Measurements from ENCODE around the gene SSU72. TPM values are rescaled to one million over a fixed set of nuclear protein-coding genes. Genes with fewer than 3 reads are reported as not detected.
"Not testable (repeated sequence)": the region's sequence is repeated elsewhere in the genome, so short reads cannot be mapped to it uniquely, and the experiment has no call there.

The SSU72 gene
- total and polyA plus RNA-seq, 2 donors from 2014 or later, result 102 to 143 TPM

DNA sequence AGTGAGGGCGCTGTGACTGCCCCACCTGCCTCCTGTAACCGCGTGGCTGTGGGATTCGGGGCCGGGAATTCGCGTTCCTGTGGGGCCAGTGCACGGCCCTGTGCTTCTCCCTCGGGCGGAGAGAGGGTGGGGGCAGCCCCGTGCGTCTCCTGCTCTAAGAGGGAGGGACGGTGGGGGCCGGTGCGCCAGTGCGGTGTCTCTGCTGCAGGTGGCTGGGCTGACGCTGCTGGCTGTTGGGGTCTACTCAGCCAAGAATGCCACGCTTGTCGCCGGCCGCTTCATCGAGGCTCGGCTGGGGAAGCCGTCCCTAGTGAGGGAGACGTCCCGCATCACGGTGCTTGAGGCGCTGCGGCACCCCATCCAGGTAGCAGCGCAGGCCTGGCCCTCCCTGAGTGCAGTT lies 52.1 kb downstream of the SSU72 start:
- H3K9me3 ChIP-seq (ENCODE audit: control insufficient read depth in 2 of 3, insufficient read depth in 1 of 3, low read length in 3 of 3); H3K4me1 ChIP-seq (ENCODE audit: control insufficient read depth in 2 of 3, insufficient read depth in 2 of 3, low read depth in 1 of 3, low read length in 3 of 3); H3K27me3 ChIP-seq (ENCODE audit: control insufficient read depth, insufficient read depth, low read length); H3K27ac ChIP-seq (ENCODE audit: low read depth in 2 of 2, low read length in 2 of 2); intact Hi-C loops (cut with DNase I); FAIRE-seq; H3K9ac ChIP-seq (ENCODE audit: low read length in 3 of 3); H3K36me3 ChIP-seq (ENCODE audit: control insufficient read depth in 2 of 3, insufficient read depth in 3 of 3, low read length in 3 of 3); DNase-seq; H3K4me3 ChIP-seq (ENCODE audit: low read length in 3 of 3): not testable (repeated sequence)

DNA sequence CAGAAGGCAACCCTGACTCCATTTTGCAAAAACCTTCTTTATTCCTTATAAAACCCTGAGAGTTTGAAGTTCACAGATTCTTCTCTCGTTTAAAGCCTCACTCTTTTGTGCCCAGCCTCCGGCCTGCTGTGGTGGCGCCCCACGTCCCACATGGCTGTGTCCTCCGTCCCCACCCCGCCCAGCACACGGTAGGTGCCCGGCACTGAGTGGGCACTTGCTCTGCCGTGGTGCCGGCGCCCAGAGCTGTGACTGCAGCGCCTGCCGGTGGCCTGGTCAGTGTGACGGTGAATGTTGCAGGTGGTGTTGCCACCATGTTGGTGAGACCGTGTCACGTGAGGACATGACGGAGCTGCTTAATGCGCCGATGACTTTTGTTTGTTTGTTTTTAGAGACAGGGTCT lies 53.3 kb downstream of the SSU72 start:
- DNase-seq (no peak), FAIRE-seq (no peak)

DNA sequence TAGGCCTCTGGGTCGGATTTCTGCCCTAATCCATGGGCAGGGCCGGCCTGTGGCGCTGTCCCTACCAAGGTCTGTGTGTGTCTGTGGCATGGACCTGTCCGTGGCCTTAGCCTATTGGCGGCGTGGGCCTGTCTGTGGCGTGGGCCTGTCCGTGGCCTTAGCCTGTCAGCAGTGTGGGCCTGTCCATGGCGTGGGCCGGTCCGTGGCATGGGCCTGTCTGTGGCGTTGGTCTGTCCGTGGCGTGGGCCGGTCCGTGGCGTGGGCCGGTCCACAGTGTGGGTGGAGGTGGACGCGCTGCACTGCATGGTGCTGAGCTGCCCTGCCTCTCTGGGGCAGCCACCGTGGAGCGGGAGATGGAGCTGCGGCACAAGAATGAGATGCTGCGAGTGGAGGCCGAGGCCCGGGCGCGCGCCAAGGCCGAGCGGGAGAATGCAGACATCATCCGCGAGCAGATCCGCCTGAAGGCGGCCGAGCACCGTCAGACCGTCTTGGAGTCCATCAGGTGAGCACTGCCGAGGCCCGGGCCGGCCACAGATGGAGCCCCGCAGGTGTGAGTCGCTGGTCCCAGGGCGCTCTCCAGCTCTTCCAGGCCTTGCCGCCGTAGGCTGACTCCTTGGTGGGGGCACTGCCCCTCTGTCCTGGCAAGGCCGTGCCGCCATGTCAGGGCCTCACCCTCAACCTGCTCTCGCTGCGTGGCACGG lies 54.7 kb downstream of the SSU72 start:
- H3K27ac ChIP-seq (ENCODE audit: low read depth in 2 of 2, low read length in 2 of 2); H3K36me3 ChIP-seq (ENCODE audit: control insufficient read depth in 2 of 3, insufficient read depth in 3 of 3, low read length in 3 of 3); FAIRE-seq; H3K27me3 ChIP-seq (ENCODE audit: control insufficient read depth, insufficient read depth, low read length); H3K4me1 ChIP-seq (ENCODE audit: control insufficient read depth in 2 of 3, insufficient read depth in 2 of 3, low read depth in 1 of 3, low read length in 3 of 3); H3K9ac ChIP-seq (ENCODE audit: low read length in 3 of 3); intact Hi-C loops (cut with DNase I); H3K4me3 ChIP-seq (ENCODE audit: low read length in 3 of 3); H3K9me3 ChIP-seq (ENCODE audit: control insufficient read depth in 2 of 3, insufficient read depth in 1 of 3, low read length in 3 of 3); DNase-seq: not testable (repeated sequence)

More for the DNA sequence above, 53.3 kb downstream of the SSU72 start:
- no peak overlapping the region for H3K9ac ChIP-seq (ENCODE audit: low read length in 3 of 3)
- H3K27me3 ChIP-seq (ENCODE audit: control insufficient read depth, insufficient read depth, low read length), result no peaks in the 10 kb centered on the region
- H3K36me3 ChIP-seq (ENCODE audit: control insufficient read depth in 2 of 3, insufficient read depth in 3 of 3, low read length in 3 of 3), result peaks cover 3 to 7% (median 4%) of the 10 kb centered on the region in 3 donors
- H3K9me3 ChIP-seq (ENCODE audit: control insufficient read depth in 2 of 3, insufficient read depth in 1 of 3, low read length in 3 of 3), result no peaks in the 10 kb centered on the region
- H3K27ac ChIP-seq (ENCODE audit: low read depth in 2 of 2, low read length in 2 of 2), result no peak overlapping the region
- intact Hi-C loops (cut with DNase I), result no loop called here
- no peak overlapping the region for H3K4me3 ChIP-seq (ENCODE audit: low read length in 3 of 3)
- H3K4me1 ChIP-seq (ENCODE audit: control insufficient read depth in 2 of 3, insufficient read depth in 2 of 3, low read depth in 1 of 3, low read length in 3 of 3), result no peaks in the 10 kb centered on the region
- TF ChIP-seq, protein P1, sequence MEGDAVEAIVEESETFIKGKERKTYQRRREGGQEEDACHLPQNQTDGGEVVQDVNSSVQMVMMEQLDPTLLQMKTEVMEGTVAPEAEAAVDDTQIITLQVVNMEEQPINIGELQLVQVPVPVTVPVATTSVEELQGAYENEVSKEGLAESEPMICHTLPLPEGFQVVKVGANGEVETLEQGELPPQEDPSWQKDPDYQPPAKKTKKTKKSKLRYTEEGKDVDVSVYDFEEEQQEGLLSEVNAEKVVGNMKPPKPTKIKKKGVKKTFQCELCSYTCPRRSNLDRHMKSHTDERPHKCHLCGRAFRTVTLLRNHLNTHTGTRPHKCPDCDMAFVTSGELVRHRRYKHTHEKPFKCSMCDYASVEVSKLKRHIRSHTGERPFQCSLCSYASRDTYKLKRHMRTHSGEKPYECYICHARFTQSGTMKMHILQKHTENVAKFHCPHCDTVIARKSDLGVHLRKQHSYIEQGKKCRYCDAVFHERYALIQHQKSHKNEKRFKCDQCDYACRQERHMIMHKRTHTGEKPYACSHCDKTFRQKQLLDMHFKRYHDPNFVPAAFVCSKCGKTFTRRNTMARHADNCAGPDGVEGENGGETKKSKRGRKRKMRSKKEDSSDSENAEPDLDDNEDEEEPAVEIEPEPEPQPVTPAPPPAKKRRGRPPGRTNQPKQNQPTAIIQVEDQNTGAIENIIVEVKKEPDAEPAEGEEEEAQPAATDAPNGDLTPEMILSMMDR (IDR thresholded peaks at IDR 0.05; ENCODE audit: borderline replicate concordance, extremely low read depth, insufficient read depth), result no peak

DNA sequence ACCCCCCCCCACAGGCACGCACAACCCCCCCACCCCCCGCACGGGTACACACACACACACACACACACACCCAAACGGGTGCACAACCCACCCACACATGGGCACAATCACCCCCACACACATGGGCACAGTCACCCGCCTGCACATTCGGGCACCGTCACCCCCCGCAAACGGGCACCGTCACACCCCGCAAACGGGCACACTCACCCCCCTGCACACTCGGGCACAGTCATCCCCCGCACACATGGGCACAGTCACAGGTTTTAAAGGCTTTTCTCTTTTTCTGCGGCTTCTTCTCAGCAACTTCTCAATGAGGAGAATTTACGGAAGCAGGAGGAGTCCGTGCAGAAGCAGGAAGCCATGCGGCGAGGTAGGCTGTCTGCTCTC lies 56.0 kb downstream of the SSU72 start:
- H3K27me3 ChIP-seq (ENCODE audit: control insufficient read depth, insufficient read depth, low read length); intact Hi-C loops (cut with DNase I); H3K4me1 ChIP-seq (ENCODE audit: control insufficient read depth in 2 of 3, insufficient read depth in 2 of 3, low read depth in 1 of 3, low read length in 3 of 3); FAIRE-seq; H3K9me3 ChIP-seq (ENCODE audit: control insufficient read depth in 2 of 3, insufficient read depth in 1 of 3, low read length in 3 of 3); H3K36me3 ChIP-seq (ENCODE audit: control insufficient read depth in 2 of 3, insufficient read depth in 3 of 3, low read length in 3 of 3); DNase-seq; H3K27ac ChIP-seq (ENCODE audit: low read depth in 2 of 2, low read length in 2 of 2); H3K4me3 ChIP-seq (ENCODE audit: low read length in 3 of 3); H3K9ac ChIP-seq (ENCODE audit: low read length in 3 of 3): not testable (repeated sequence)

DNA sequence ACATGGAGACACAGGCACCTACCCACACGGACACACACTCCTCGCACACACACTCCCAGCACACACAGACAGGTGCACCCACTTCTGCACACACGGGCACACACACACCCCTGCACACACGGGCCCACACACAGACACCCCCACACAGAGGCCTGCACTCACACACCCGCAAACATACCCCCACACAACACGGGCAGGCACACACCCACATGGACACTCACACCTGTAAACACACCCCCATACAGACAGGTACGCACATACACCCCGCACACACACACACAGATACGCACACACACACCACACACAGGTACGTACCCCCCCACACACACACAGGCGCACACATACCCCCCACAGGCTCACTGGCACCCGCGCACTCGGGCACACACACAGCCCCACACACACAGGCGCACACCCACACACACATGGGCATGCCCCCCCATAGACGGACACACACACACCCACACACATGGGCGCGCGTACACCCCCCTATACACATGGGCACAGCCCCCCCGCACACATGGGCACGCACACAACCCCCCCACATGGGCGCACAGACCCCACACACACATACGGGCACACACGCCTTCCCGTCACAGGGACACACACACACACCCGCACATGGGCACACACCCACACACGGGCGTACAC lies 56.6 kb downstream of the SSU72 start:
- no peak for FAIRE-seq
- no peak for DNase-seq
- Histone ChIP-seq H3K36me3 (ENCODE audit: control insufficient read depth in 2 of 3, insufficient read depth in 3 of 3, low read length in 3 of 3) (peaks cover 3 to 10% (median 4%) of the 10 kb centered on the region in 3 donors), H3K27ac (ENCODE audit: low read depth in 2 of 2, low read length in 2 of 2) (no peak overlapping the region), H3K4me1 (ENCODE audit: control insufficient read depth in 2 of 3, insufficient read depth in 2 of 3, low read depth in 1 of 3, low read length in 3 of 3) (no peaks in the 10 kb centered on the region), H3K9me3 (ENCODE audit: control insufficient read depth in 2 of 3, insufficient read depth in 1 of 3, low read length in 3 of 3) (no peaks in the 10 kb centered on the region), H3K9ac (ENCODE audit: low read length in 3 of 3) (no peak overlapping the region), H3K4me3 (ENCODE audit: low read length in 3 of 3) (no peak overlapping the region), H3K27me3 (ENCODE audit: control insufficient read depth, insufficient read depth, low read length) (no peaks in the 10 kb centered on the region)
- TF ChIP-seq, protein P1 (IDR thresholded peaks at IDR 0.05; ENCODE audit: borderline replicate concordance, extremely low read depth, insufficient read depth), result no peak
- intact Hi-C loops (cut with DNase I), result no loop called here

DNA sequence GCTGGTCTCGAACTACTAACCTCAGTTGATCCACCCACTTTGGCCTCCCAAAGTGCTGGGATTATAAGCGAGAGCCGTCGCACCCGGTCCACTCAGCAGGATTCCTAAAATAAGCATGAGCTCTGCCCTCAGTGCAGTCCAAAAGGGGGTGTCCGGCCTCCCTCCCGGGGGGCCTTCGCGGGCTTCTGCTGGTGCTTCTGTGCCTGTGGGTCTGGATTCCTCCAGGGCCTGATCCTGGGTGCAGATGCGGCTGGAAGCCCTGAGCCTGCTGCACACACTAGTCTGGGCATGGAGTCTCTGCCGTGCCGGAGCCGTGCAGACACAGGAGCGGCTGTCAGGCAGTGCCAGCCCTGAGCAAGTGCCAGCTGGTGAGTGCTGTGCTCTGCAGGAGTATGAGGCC lies 57.7 kb downstream of the SSU72 start:
- H3K9me3 ChIP-seq (ENCODE audit: control insufficient read depth in 2 of 3, insufficient read depth in 1 of 3, low read length in 3 of 3); H3K27ac ChIP-seq (ENCODE audit: low read depth in 2 of 2, low read length in 2 of 2); H3K4me1 ChIP-seq (ENCODE audit: control insufficient read depth in 2 of 3, insufficient read depth in 2 of 3, low read depth in 1 of 3, low read length in 3 of 3); FAIRE-seq; H3K4me3 ChIP-seq (ENCODE audit: low read length in 3 of 3); H3K9ac ChIP-seq (ENCODE audit: low read length in 3 of 3); intact Hi-C loops (cut with DNase I); H3K36me3 ChIP-seq (ENCODE audit: control insufficient read depth in 2 of 3, insufficient read depth in 3 of 3, low read length in 3 of 3); H3K27me3 ChIP-seq (ENCODE audit: control insufficient read depth, insufficient read depth, low read length); DNase-seq: not testable (repeated sequence)

DNA sequence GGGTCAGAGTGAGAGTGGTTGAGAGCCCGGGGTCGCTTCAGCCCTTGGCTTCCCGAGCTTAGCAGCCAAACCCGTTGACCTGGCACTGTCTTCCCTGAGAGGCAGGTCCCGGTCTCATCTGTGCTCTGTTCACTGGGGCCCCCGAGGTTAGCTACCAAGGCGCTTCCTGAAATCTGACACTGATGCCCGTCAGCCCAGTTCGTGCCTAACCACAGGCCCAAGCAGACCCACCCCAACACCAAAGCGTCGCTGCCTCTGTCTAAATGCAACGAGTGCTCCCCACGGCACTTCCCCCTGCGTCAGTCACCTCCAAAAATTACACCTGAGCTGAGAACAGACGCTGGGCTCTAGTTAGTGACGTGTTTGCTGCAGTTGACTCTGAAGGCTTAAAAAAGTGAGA lies 60.3 kb downstream of the SSU72 start:
- H3K4me3 ChIP-seq (ENCODE audit: low read length in 3 of 3); H3K9me3 ChIP-seq (ENCODE audit: control insufficient read depth in 2 of 3, insufficient read depth in 1 of 3, low read length in 3 of 3); H3K4me1 ChIP-seq (ENCODE audit: control insufficient read depth in 2 of 3, insufficient read depth in 2 of 3, low read depth in 1 of 3, low read length in 3 of 3); DNase-seq; H3K27me3 ChIP-seq (ENCODE audit: control insufficient read depth, insufficient read depth, low read length); H3K27ac ChIP-seq (ENCODE audit: low read depth in 2 of 2, low read length in 2 of 2); intact Hi-C loops (cut with DNase I); H3K9ac ChIP-seq (ENCODE audit: low read length in 3 of 3); H3K36me3 ChIP-seq (ENCODE audit: control insufficient read depth in 2 of 3, insufficient read depth in 3 of 3, low read length in 3 of 3); FAIRE-seq: not testable (repeated sequence)
